ENCODE measurements around the gene PTPRN.

The PTPRN gene

GRCh38 chr2:219350710-219351221 lies 41.6 kb upstream of the PTPRN start:
- DNase-seq (ENCODE audit: low spot score) = no peak
- in situ Hi-C loops (cut with MboI; ENCODE audit: low sequenced_read_pairs, unreplicated experiment) = no loop called here
- TF ChIP-seq CTCF (IDR thresholded peaks at IDR 0.05; ENCODE audit: borderline replicate concordance, control extremely low read depth, extremely low read depth, insufficient read depth, missing control alignments) = no peak

- TF ChIP-seq CTCF (IDR thresholded peaks at IDR 0.05; ENCODE audit: borderline replicate concordance, control extremely low read depth, extremely low read depth, insufficient read depth, missing control alignments) = no peak
- no peak for DNase-seq (ENCODE audit: low spot score)
- in situ Hi-C loops (cut with MboI; ENCODE audit: low sequenced_read_pairs, unreplicated experiment) = no loop called here
These were observed 41.0 kb upstream of the PTPRN start for GRCh38 chr2:219350215-219350614.

GRCh38 chr2:219344751-219345430 lies 35.7 kb upstream of the PTPRN start:
- no peak for DNase-seq (ENCODE audit: low spot score)
- in situ Hi-C loops (cut with MboI; ENCODE audit: low sequenced_read_pairs, unreplicated experiment) = no loop called here
- no peak for TF ChIP-seq CTCF (IDR thresholded peaks at IDR 0.05; ENCODE audit: borderline replicate concordance, control extremely low read depth, extremely low read depth, insufficient read depth, missing control alignments)

GRCh38 chr2:219335373-219335786 lies 26.2 kb upstream of the PTPRN start:
- TF ChIP-seq CTCF (IDR thresholded peaks at IDR 0.05; ENCODE audit: borderline replicate concordance, control extremely low read depth, extremely low read depth, insufficient read depth, missing control alignments) = no peak
- in situ Hi-C loops (cut with MboI; ENCODE audit: low sequenced_read_pairs, unreplicated experiment) = no loop called here
- no peak for DNase-seq (ENCODE audit: low spot score)

GRCh38 chr2:219334076-219334475 lies 24.9 kb upstream of the PTPRN start:
- TF ChIP-seq CTCF (IDR thresholded peaks at IDR 0.05; ENCODE audit: borderline replicate concordance, control extremely low read depth, extremely low read depth, insufficient read depth, missing control alignments) = no peak
- DNase-seq (ENCODE audit: low spot score) = no peak
- in situ Hi-C loops (cut with MboI; ENCODE audit: low sequenced_read_pairs, unreplicated experiment) = no loop called here

- TF ChIP-seq CTCF (IDR thresholded peaks at IDR 0.05; ENCODE audit: borderline replicate concordance, control extremely low read depth, extremely low read depth, insufficient read depth, missing control alignments) = no peak
- in situ Hi-C loops (cut with MboI; ENCODE audit: low sequenced_read_pairs, unreplicated experiment) = no loop called here
- no peak for DNase-seq (ENCODE audit: low spot score)
These were observed 23.3 kb upstream of the PTPRN start, which contains the start of gene RESP18 for GRCh38 chr2:219332542-219332941. TSS of gene RESP18 (minus strand) at chr2:219332744.
